Measurements from ENCODE around the gene NECAP2. TPM values are rescaled to one million over a fixed set of nuclear protein-coding genes. Genes with fewer than 3 reads are reported as not detected.
A peak's percentile ranks its signal among the peaks of the same experiment; 100 is the strongest.
"Not testable (repeated sequence)": the region's sequence is repeated elsewhere in the genome, so short reads cannot be mapped to it uniquely, and the experiment has no call there.

Gene NECAP2
- total and polyA plus RNA-seq, 5 experiments from 2014 or later = 137 to 176 (median 146) TPM

- Mint-ChIP-seq H3K27me3 (no peaks in the 10 kb centered on the region), H3K9me3 (no peaks in the 10 kb centered on the region), H3K36me3 (peaks cover 5 to 92% (median 10%) of the 10 kb centered on the region in 3 donors), H3K4me1 (peaks cover 17 to 53% (median 36%) of the 10 kb centered on the region in 4 donors), H3K27ac (peak overlapping the region in 7 of 10 donors; percentile 15 to 89 (median 66)), H3K4me3 (no peak overlapping the region)
- POLR2A ChIA-PET = interaction anchor here (0.7 kb wide), 1 partner anchor 8 kb away, joined by 3 read pairs; no protein-coding TSS in a partner anchor
- DNase-seq (no peak), ATAC-seq (no peak)
Measured at GRCh38 chr1:16449065-16449464, 8.5 kb downstream of the NECAP2 start.

- peaks cover 5 to 91% (median 12%) of the 10 kb centered on the region in 3 donors for H3K36me3 Mint-ChIP-seq
- peak overlapping the region in 9 of 10 donors; percentile 17 to 89 (median 61) for H3K27ac Mint-ChIP-seq
- H3K4me1 Mint-ChIP-seq = peaks cover 14 to 49% (median 31%) of the 10 kb centered on the region in 4 donors
- POLR2A ChIA-PET = interaction anchor here (0.7 kb wide), 1 partner anchor 9 kb away, joined by 3 read pairs; no protein-coding TSS in a partner anchor
- H3K9me3 Mint-ChIP-seq = no peaks in the 10 kb centered on the region
- H3K27me3 Mint-ChIP-seq = no peaks in the 10 kb centered on the region
- no peak for DNase-seq
- no peak for ATAC-seq
- no peak overlapping the region for H3K4me3 Mint-ChIP-seq
Measured at GRCh38 chr1:16449666-16450065, 9.1 kb downstream of the NECAP2 start.

- no peaks in the 10 kb centered on the region for H3K9me3 Mint-ChIP-seq
- POLR2A ChIA-PET = interaction anchor here (1.4 kb wide), 1 partner anchor 10 kb away, joined by 3 read pairs; no protein-coding TSS in a partner anchor
- H3K36me3 Mint-ChIP-seq = peaks cover 5 to 91% (median 14%) of the 10 kb centered on the region in 3 donors
- ATAC-seq (no peak), DNase-seq (no peak)
- H3K27ac Mint-ChIP-seq = peak overlapping the region in 8 of 10 donors; percentile 15 to 75 (median 54)
- no peaks in the 10 kb centered on the region for H3K27me3 Mint-ChIP-seq
- H3K4me1 Mint-ChIP-seq = peaks cover 15 to 54% (median 29%) of the 10 kb centered on the region in 4 donors
- no peak overlapping the region for H3K4me3 Mint-ChIP-seq
Measured at GRCh38 chr1:16450863-16451481, 10.4 kb downstream of the NECAP2 start.

- no peaks in the 10 kb centered on the region for H3K27me3 Mint-ChIP-seq
- peaks cover 5 to 94% (median 14%) of the 10 kb centered on the region in 3 donors for H3K36me3 Mint-ChIP-seq
- ATAC-seq = no peak
- H3K4me3 Mint-ChIP-seq = peak overlapping the region in 1 of 10 donors; percentile 20
- POLR2A ChIA-PET = interaction anchor here (0.5 to 1.4 kb wide), 2 partner anchors 11 to 35 kb away, joined by 3 read pairs; no protein-coding TSS in a partner anchor
- peaks cover 15 to 51% (median 29%) of the 10 kb centered on the region in 4 donors for H3K4me1 Mint-ChIP-seq
- no peak for DNase-seq
- no peaks in the 10 kb centered on the region for H3K9me3 Mint-ChIP-seq
- H3K27ac Mint-ChIP-seq = peak overlapping the region in 5 of 10 donors; percentile 6 to 91 (median 36)
Measured at GRCh38 chr1:16451841-16452528, 11.5 kb downstream of the NECAP2 start.

GRCh38 chr1:16454909-16455308 is 14.4 kb downstream of the NECAP2 start:
- POLR2A ChIA-PET, H3K4me3 Mint-ChIP-seq, DNase-seq, H3K27me3 Mint-ChIP-seq, ATAC-seq, H3K9me3 Mint-ChIP-seq: not testable (repeated sequence)
- Mint-ChIP-seq H3K36me3 (peaks cover 5 to 91% (median 11%) of the 10 kb centered on the region in 3 donors), H3K27ac (peak overlapping the region in 3 of 10 donors; percentile 6 to 77 (median 53)), H3K4me1 (peaks cover 6 to 25% (median 8%) of the 10 kb centered on the region in 4 donors)

- peak overlapping the region in 2 of 10 donors; percentile 49 to 75 for H3K27ac Mint-ChIP-seq
- H3K27me3 Mint-ChIP-seq = not testable (repeated sequence)
- peaks cover 6 to 89% (median 14%) of the 10 kb centered on the region in 3 donors for H3K36me3 Mint-ChIP-seq
Measured at GRCh38 chr1:16456151-16456550, 15.6 kb downstream of the NECAP2 start.

GRCh38 chr1:16458831-16459230 is 18.3 kb downstream of the NECAP2 start:
- Mint-ChIP-seq H3K27me3 (no peaks in the 10 kb centered on the region), H3K27ac (peak overlapping the region in 3 of 10 donors; percentile 37 to 68 (median 43)), H3K4me3 (no peak overlapping the region), H3K9me3 (no peaks in the 10 kb centered on the region), H3K36me3 (peaks cover 4 to 83% (median 15%) of the 10 kb centered on the region in 3 donors), H3K4me1 (peaks cover 0 to 13% (median 3%) of the 10 kb centered on the region in 4 donors)
- DNase-seq (no peak), ATAC-seq (no peak)
- POLR2A ChIA-PET = interaction anchor here (3.4 kb wide), 1 partner anchor 18 kb away, joined by 8 read pairs; the partner anchor contains the start of gene NECAP2

More at GRCh38 chr1:16456151-16456550, 15.6 kb downstream of the NECAP2 start:
- not testable (repeated sequence) for H3K9me3 Mint-ChIP-seq, ATAC-seq, DNase-seq, H3K4me3 Mint-ChIP-seq
- peaks cover 5 to 19% (median 8%) of the 10 kb centered on the region in 4 donors for H3K4me1 Mint-ChIP-seq
- POLR2A ChIA-PET = interaction anchor here (0.7 kb wide), 1 partner anchor 31 kb away, joined by 4 read pairs; no protein-coding TSS in a partner anchor

- peaks cover 4 to 80% (median 13%) of the 10 kb centered on the region in 3 donors for H3K36me3 Mint-ChIP-seq
- no peak for ATAC-seq
Measured at GRCh38 chr1:16459352-16459925, 18.9 kb downstream of the NECAP2 start.

GRCh38 chr1:16461681-16462080 is 21.2 kb downstream of the NECAP2 start:
- DNase-seq (no peak), ATAC-seq (no peak)
- no peak overlapping the region for H3K4me3 Mint-ChIP-seq
- POLR2A ChIA-PET = no interaction called here
- H3K27me3 Mint-ChIP-seq = no peaks in the 10 kb centered on the region
- H3K9me3 Mint-ChIP-seq = no peaks in the 10 kb centered on the region
- H3K27ac Mint-ChIP-seq = peak overlapping the region in 7 of 10 donors; percentile 8 to 88 (median 73)
- peaks cover 0 to 11% (median 6%) of the 10 kb centered on the region in 4 donors for H3K4me1 Mint-ChIP-seq
- peaks cover 4 to 65% (median 12%) of the 10 kb centered on the region in 3 donors for H3K36me3 Mint-ChIP-seq

More at GRCh38 chr1:16459352-16459925, 18.9 kb downstream of the NECAP2 start:
- H3K4me3 Mint-ChIP-seq = no peak overlapping the region
- no peaks in the 10 kb centered on the region for H3K27me3 Mint-ChIP-seq
- DNase-seq = no peak
- H3K27ac Mint-ChIP-seq = peak overlapping the region in 3 of 10 donors; percentile 12 to 68 (median 37)
- H3K4me1 Mint-ChIP-seq = peaks cover 0 to 13% (median 3%) of the 10 kb centered on the region in 4 donors
- POLR2A ChIA-PET = interaction anchor here (3.4 kb wide), 1 partner anchor 19 kb away, joined by 8 read pairs; the partner anchor contains the start of gene NECAP2
- no peaks in the 10 kb centered on the region for H3K9me3 Mint-ChIP-seq

- Mint-ChIP-seq H3K27me3 (no peaks in the 10 kb centered on the region), H3K27ac (peak overlapping the region in 7 of 10 donors; percentile 10 to 86 (median 76)), H3K36me3 (peaks cover 4 to 63% (median 12%) of the 10 kb centered on the region in 3 donors), H3K9me3 (no peaks in the 10 kb centered on the region), H3K4me1 (peaks cover 0 to 11% (median 6%) of the 10 kb centered on the region in 4 donors), H3K4me3 (no peak overlapping the region)
- no peak for DNase-seq
- POLR2A ChIA-PET = interaction anchor here (0.6 kb wide), 1 partner anchor 81 kb away, joined by 3 read pairs; no protein-coding TSS in a partner anchor
- ATAC-seq = no peak
Measured at GRCh38 chr1:16462773-16463330, 22.3 kb downstream of the NECAP2 start.

- Mint-ChIP-seq H3K27me3 (no peaks in the 10 kb centered on the region), H3K27ac (no peak overlapping the region), H3K4me3 (no peak overlapping the region), H3K4me1 (peaks cover 0 to 14% (median 6%) of the 10 kb centered on the region in 4 donors), H3K36me3 (peaks cover 4 to 47% (median 10%) of the 10 kb centered on the region in 3 donors), H3K9me3 (no peaks in the 10 kb centered on the region)
- ATAC-seq = no peak
- POLR2A ChIA-PET = interaction anchor here (0.7 to 1.2 kb wide), 3 partner anchors 24 to 611 kb away, joined by 3 read pairs; no protein-coding TSS in a partner anchor
- no peak for DNase-seq
Measured at GRCh38 chr1:16464917-16465625, 24.5 kb downstream of the NECAP2 start.

Measured in naive thymus-derived CD8-positive, alpha-beta T cell (primary cell).